Upper lobe of left lung (tissue), 6 donors: ENCODE results near the gene PRKCI. TPM values are rescaled to one million over a fixed set of nuclear protein-coding genes. Genes with fewer than 3 reads are reported as not detected.
A peak's percentile ranks its signal among the peaks of the same experiment; 100 is the strongest.

Experiments
- ATAC-seq, 2 donors: fragments of 200-7000 bp; cut with Tn5 transposase; one replicate each; pipeline ENCODE4 v1.9.1; 2022; ENCODE audit warnings: mild to moderate bottlenecking in 2 of 2, moderate library complexity in 2 of 2; ENCODE audit not compliant: low FRiP score in 2 of 2
- DNase-seq, 2 donors: peaks; one replicate each; pipeline ENCODE4 v3.0.0-alpha.2; 2019 to 2020
- H3K27ac ChIP-seq, 4 donors: fragments of 200-600 bp; sonication (generic); one replicate each; pipeline ENCODE4 v1.5.1; 2016 to 2019
- H3K27me3 ChIP-seq, 4 donors: fragments of 200-600 bp; sonication (generic); one replicate each; pipeline ENCODE4 v1.5.1; 2017 to 2019
- H3K36me3 ChIP-seq, 4 donors: fragments of 200-600 bp; sonication (generic); one replicate each; pipeline ENCODE4 v1.5.1; 2016 to 2019
- H3K4me1 ChIP-seq, 4 donors: fragments of 200-600 bp; sonication (generic); one replicate each; pipeline ENCODE4 v1.5.1; 2018 to 2019
- H3K4me3 ChIP-seq, 4 donors: fragments of 200-600 bp; sonication (generic); one replicate each; pipeline ENCODE4 v1.5.1; 2017 to 2019; ENCODE audit warnings: mild to moderate bottlenecking in 2 of 4, moderate library complexity in 1 of 4
- H3K9me3 ChIP-seq, 4 donors: fragments of 200-600 bp; sonication (generic); one replicate each; pipeline ENCODE4 v1.5.1; 2018 to 2019
- CTCF ChIP-seq, 6 experiments: fragments of 450-650 bp in 4 of 6; fragments of 200-600 bp in 2 of 6; sonication (generic) in 2 of 6; IDR thresholded peaks; one replicate each; pipeline ENCODE4 v1.5.1; 2016 to 2019; ENCODE audit warnings: antibody characterized with exemption in 6 of 6
- EP300 ChIP-seq, 4 donors: sonication (generic); formaldehyde crosslinking; IDR thresholded peaks; one replicate each; pipeline ENCODE4 v1.5.1; 2017; ENCODE audit warnings: antibody characterized with exemption in 4 of 4, control low read depth in 2 of 4
- POLR2A ChIP-seq, 4 donors: fragments of 450-650 bp; IDR thresholded peaks; one replicate each; pipeline ENCODE4 v1.5.1; 2016 to 2017; ENCODE audit warnings: antibody characterized with exemption in 4 of 4, mild to moderate bottlenecking in 2 of 4
- POLR2AphosphoS5 ChIP-seq, 2 donors: sonication (generic); formaldehyde crosslinking; IDR thresholded peaks; one replicate each; pipeline ENCODE4 v1.5.1; 2017; ENCODE audit warnings: antibody characterized with exemption in 2 of 2
- WGBS, 2 donors: methylation state at CpG; one replicate each; pipeline ENCODE4 v1.1.5; 2017 to 2018; 5-methylcytosine and 5-hydroxymethylcytosine counted together
- total RNA-seq, 6 donors: library from RNA; depleted of rRNA in 4 of 6; stranded (reverse); fragments of >200 nt in 4 of 6; gene quantifications; one replicate each; pipeline versions ENCODE4 v1.1.0 to v1.2.1, GENCODE V29; 2016 to 2021
- donor health status: DM: no; HTN: no; CAD: no; lungs with moderate emphysema.
- donor health status: DM: no; HTN: yes; CAD: no; lungs with severe emphysema.

Gene PRKCI
- total RNA-seq, 6 donors from 2014 or later, result 24.7 to 94.7 (median 37.0) TPM

GRCh38 chr3:170278627-170279026 lies 56.4 kb downstream of the PRKCI start:
- H3K9me3 ChIP-seq, result no peaks in the 10 kb centered on the region
- H3K4me3 ChIP-seq, result no peak overlapping the region
- peaks cover 0 to 16% (median 8%) of the 10 kb centered on the region in 4 donors for H3K4me1 ChIP-seq
- 36 to 59% methylated on average over 1 of the region's 1 CpG for WGBS, 2 donors
- H3K36me3 ChIP-seq, result peaks cover 0 to 49% (median 8%) of the 10 kb centered on the region in 4 donors
- DNase-seq (no peak), ATAC-seq (no peak)
- no peak overlapping the region for H3K27ac ChIP-seq
- H3K27me3 ChIP-seq, result no peaks in the 10 kb centered on the region
- TF ChIP-seq POLR2A (IDR thresholded peaks at IDR 0.05) (no peak), CTCF (IDR thresholded peaks at IDR 0.05) (no peak), EP300 (IDR thresholded peaks at IDR 0.05) (no peak), POLR2AphosphoS5 (IDR thresholded peaks at IDR 0.05) (no peak)

DNA sequence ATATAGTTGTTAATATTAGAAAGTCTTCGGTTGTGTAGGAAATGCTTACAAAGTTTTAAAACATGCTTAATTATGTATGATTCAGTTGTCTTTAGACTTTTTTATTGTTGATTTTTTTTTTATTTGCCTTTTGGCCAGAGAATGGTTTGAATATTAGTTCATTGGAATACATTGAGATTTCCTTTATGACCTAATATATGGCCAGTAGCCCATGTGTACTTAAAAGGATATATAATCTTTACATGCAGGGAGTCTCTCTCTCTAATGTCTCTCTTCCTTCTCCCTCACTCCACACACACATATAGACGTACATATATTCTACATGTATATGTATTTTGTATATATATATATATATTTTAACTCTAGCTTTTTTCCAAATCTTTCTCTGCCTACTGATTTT lies 68.0 kb downstream of the PRKCI start:
- Histone ChIP-seq H3K4me1 (no peaks in the 10 kb centered on the region), H3K27me3 (no peaks in the 10 kb centered on the region), H3K4me3 (no peak overlapping the region), H3K9me3 (no peaks in the 10 kb centered on the region), H3K27ac (no peak overlapping the region), H3K36me3 (peaks cover 5 to 37% (median 12%) of the 10 kb centered on the region in 4 donors)
- TF ChIP-seq POLR2AphosphoS5 (IDR thresholded peaks at IDR 0.05) (no peak), POLR2A (IDR thresholded peaks at IDR 0.05) (no peak), CTCF (IDR thresholded peaks at IDR 0.05) (no peak), EP300 (IDR thresholded peaks at IDR 0.05) (no peak)
- no peak for ATAC-seq
- WGBS, 2 donors, result 92 to 98% methylated on average over 2 of the region's 2 CpGs
- no peak for DNase-seq

- Histone ChIP-seq H3K4me3 (no peak overlapping the region), H3K27ac (no peak overlapping the region), H3K36me3 (peaks cover 5 to 66% (median 20%) of the 10 kb centered on the region in 4 donors), H3K9me3 (no peaks in the 10 kb centered on the region), H3K4me1 (no peaks in the 10 kb centered on the region), H3K27me3 (no peaks in the 10 kb centered on the region)
- no peak for DNase-seq
- no peak for ATAC-seq
- WGBS, 2 donors, result 75 to 90% methylated on average over 8 of the region's 8 CpGs
- TF ChIP-seq POLR2AphosphoS5 (IDR thresholded peaks at IDR 0.05), result no peak
- no peak for TF ChIP-seq POLR2A (IDR thresholded peaks at IDR 0.05)
- no peak for TF ChIP-seq CTCF (IDR thresholded peaks at IDR 0.05)
- TF ChIP-seq EP300 (IDR thresholded peaks at IDR 0.05), result no peak
These were observed 73.4 kb downstream of the PRKCI start for GRCh38 chr3:170295586-170295985.

- TF ChIP-seq EP300 (IDR thresholded peaks at IDR 0.05), result no peak
- TF ChIP-seq POLR2AphosphoS5 (IDR thresholded peaks at IDR 0.05), result no peak
- no peak for TF ChIP-seq CTCF (IDR thresholded peaks at IDR 0.05)
- no peak for TF ChIP-seq POLR2A (IDR thresholded peaks at IDR 0.05)
- no peak for ATAC-seq
- H3K4me3 ChIP-seq, result no peak overlapping the region
These were observed 74.5 kb downstream of the PRKCI start for GRCh38 chr3:170296703-170297102.

DNA sequence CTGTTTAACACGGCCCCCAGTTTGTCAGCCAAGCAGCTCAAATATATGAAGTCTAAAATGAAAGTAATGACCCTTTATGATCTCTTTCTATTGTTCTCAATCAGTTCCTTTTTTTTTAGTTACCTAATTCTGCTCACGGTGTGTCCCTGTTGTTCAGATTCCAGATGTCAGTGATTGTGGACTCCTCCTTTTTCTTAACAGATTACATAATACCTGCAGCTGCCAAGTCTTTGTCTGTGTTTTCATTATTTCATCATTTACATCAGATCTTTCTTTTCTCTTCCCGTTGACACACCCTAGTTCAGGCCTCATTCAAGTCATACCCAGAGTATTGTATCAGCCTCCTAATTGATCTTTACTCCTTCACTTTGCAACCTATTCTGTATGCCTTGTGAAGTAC lies 79.2 kb downstream of the PRKCI start:
- WGBS, 2 donors, result 41 to 50% methylated on average over 3 of the region's 3 CpGs
- H3K36me3 ChIP-seq, result peaks cover 0 to 46% (median 15%) of the 10 kb centered on the region in 4 donors
- DNase-seq (no peak), ATAC-seq (peak in 1 of 2 donors; percentile 71)
- H3K4me1 ChIP-seq, result peaks cover 8 to 13% (median 8%) of the 10 kb centered on the region in 4 donors
- no peaks in the 10 kb centered on the region for H3K27me3 ChIP-seq
- H3K4me3 ChIP-seq, result no peak overlapping the region
- TF ChIP-seq EP300 (IDR thresholded peaks at IDR 0.05), result no peak
- TF ChIP-seq POLR2AphosphoS5 (IDR thresholded peaks at IDR 0.05), result no peak
- no peak for TF ChIP-seq POLR2A (IDR thresholded peaks at IDR 0.05)
- no peak for TF ChIP-seq CTCF (IDR thresholded peaks at IDR 0.05)
- peak overlapping the region in 2 of 4 donors; percentile 11 to 33 for H3K27ac ChIP-seq
- H3K9me3 ChIP-seq, result no peaks in the 10 kb centered on the region

More at GRCh38 chr3:170296703-170297102, 74.5 kb downstream of the PRKCI start:
- Histone ChIP-seq H3K9me3 (no peaks in the 10 kb centered on the region), H3K4me1 (peaks cover 5 to 7% (median 6%) of the 10 kb centered on the region in 4 donors), H3K36me3 (peaks cover 5 to 57% (median 20%) of the 10 kb centered on the region in 4 donors), H3K27ac (no peak overlapping the region), H3K27me3 (no peaks in the 10 kb centered on the region)
- DNase-seq, result no peak
